ENCODE results near the gene LRRN4CL. TPM values are rescaled to one million over a fixed set of nuclear protein-coding genes. Genes with fewer than 3 reads are reported as not detected.
A peak's percentile ranks its signal among the peaks of the same experiment; 100 is the strongest.
"Not testable (repeated sequence)": the region's sequence is repeated elsewhere in the genome, so short reads cannot be mapped to it uniquely, and the experiment has no call there.

LRRN4CL gene
- total and polyA plus RNA-seq, 2 donors (not counting 1 experiment from before 2014, with no cell fraction given), result 7.9 to 31.5 TPM

DNA sequence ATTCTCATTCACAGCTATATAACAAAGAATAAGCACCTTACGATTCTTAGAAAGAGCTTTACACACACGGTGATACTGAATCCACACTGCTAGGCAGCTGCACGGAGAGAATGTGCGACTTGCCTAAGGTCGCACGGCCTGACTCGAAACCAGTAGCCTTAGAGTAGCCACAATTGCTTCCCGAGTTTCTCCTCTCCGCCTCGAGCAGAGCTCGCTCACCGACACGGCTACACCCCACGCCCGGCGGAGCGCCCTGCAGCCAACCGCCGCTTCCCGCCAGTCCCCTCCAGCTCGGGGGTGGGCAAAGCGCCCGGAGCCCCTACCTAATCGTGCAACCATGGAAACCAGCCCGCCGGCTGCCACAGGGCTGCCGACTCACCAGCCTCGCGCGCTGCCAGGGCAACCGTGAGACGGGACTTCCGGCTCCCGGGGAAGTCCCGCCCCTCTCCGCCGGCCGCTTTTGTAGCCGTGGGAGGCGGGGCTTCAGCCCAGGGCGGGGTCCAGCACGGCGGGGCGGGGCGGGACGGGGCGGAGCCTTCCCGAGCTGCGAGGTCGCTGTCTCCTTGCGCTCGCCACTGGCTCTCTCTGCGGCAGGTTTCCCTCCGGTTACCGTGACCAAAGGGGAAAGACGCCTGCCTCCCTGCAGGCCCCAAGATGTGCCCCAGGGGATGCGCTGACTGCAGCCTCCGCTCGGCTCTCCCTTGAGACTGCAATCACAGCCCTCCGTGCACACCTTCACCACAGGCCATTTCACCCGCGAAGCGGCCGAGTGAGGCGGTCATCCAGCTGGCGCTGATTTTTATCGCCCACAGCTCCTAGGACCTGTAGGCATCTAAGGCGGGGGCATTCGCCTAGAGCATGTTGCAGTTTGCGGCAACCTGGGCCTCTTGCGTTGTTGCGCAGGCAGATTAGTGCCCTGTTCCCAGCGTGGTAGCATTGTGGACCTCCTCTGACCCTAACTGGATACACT, 16.8 kb upstream of the LRRN4CL start:
- Histone ChIP-seq H3K4me1 (ENCODE audit: control insufficient read depth, extremely low read depth, insufficient read depth, low read length) (peaks cover 24% of the 10 kb centered on the region), H3K9ac (ENCODE audit: insufficient read depth, low read length) (peak overlapping the region; percentile 79), H2AFZ (ENCODE audit: low read length) (peak overlapping the region; percentile 82), H3K4me3 (replicated peaks in 1 of 4; ENCODE audit: control extremely low read depth in 1 of 4, insufficient read depth in 1 of 4, low read depth in 3 of 4, low read length in 4 of 4) (peak overlapping the region; percentile 72 to 82 (median 80)), H3K27me3 (ENCODE audit: control insufficient read depth, insufficient read depth, low read length) (no peaks in the 10 kb centered on the region), H3K4me2 (ENCODE audit: extremely low read depth, insufficient read depth, low read length) (peak overlapping the region; percentile 98), H3K79me2 (ENCODE audit: control insufficient read depth, insufficient read depth, low read length) (no peaks in the 10 kb centered on the region), H3K27ac (ENCODE audit: insufficient read depth, low read length) (peak overlapping the region; percentile 96), H3K36me3 (ENCODE audit: control insufficient read depth, insufficient read depth, low read length) (peaks cover 11% of the 10 kb centered on the region), H3K9me3 (ENCODE audit: control insufficient read depth, insufficient read depth, low read depth, low read length) (no peaks in the 10 kb centered on the region), H4K20me1 (ENCODE audit: control insufficient read depth, extremely low read depth, insufficient read depth, low read length) (no peaks in the 10 kb centered on the region)
- DNase-seq (ENCODE audit: low read depth in 2 of 2), result peak; percentile 92 to 94
- TF ChIP-seq EZH2 (IDR thresholded peaks at IDR 0.05; ENCODE audit: low read length, missing control alignments), result no peak
- TF ChIP-seq, protein P1, sequence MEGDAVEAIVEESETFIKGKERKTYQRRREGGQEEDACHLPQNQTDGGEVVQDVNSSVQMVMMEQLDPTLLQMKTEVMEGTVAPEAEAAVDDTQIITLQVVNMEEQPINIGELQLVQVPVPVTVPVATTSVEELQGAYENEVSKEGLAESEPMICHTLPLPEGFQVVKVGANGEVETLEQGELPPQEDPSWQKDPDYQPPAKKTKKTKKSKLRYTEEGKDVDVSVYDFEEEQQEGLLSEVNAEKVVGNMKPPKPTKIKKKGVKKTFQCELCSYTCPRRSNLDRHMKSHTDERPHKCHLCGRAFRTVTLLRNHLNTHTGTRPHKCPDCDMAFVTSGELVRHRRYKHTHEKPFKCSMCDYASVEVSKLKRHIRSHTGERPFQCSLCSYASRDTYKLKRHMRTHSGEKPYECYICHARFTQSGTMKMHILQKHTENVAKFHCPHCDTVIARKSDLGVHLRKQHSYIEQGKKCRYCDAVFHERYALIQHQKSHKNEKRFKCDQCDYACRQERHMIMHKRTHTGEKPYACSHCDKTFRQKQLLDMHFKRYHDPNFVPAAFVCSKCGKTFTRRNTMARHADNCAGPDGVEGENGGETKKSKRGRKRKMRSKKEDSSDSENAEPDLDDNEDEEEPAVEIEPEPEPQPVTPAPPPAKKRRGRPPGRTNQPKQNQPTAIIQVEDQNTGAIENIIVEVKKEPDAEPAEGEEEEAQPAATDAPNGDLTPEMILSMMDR (conservative IDR thresholded peaks at IDR 0.05 in 1 of 2, IDR thresholded peaks at IDR 0.05 in 1 of 2; ENCODE audit: low read depth in 1 of 2, low read length in 2 of 2), result no peak

DNA sequence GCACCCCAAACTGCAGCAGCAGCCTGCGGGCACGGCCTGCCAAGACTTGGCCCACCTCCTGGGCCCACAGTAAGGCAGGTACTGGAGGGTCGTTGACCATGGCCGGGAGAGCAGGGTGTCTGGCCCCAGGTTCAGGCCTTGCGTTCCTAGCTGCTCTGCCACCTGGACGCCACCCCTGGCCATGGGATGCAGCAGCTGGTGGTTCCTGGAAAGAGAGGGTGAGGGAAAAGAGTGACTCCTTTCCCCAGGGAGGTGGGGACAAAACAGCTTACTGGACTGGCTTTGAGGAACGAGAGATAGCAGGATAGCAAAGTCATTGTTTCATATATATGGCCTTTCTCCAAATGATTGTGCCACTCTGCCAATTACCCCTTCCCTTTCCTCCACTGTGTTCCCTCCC, 16.1 kb upstream of the LRRN4CL start:
- DNase-seq (ENCODE audit: low read depth in 2 of 2), result peak in 1 of 2 donors; percentile 20
- TF ChIP-seq, protein P1 (conservative IDR thresholded peaks at IDR 0.05 in 1 of 2, IDR thresholded peaks at IDR 0.05 in 1 of 2; ENCODE audit: low read depth in 1 of 2, low read length in 2 of 2), result no peak
- TF ChIP-seq EZH2 (IDR thresholded peaks at IDR 0.05; ENCODE audit: low read length, missing control alignments), result no peak
- peak overlapping the region; percentile 82 for H2AFZ ChIP-seq (ENCODE audit: low read length)

DNA sequence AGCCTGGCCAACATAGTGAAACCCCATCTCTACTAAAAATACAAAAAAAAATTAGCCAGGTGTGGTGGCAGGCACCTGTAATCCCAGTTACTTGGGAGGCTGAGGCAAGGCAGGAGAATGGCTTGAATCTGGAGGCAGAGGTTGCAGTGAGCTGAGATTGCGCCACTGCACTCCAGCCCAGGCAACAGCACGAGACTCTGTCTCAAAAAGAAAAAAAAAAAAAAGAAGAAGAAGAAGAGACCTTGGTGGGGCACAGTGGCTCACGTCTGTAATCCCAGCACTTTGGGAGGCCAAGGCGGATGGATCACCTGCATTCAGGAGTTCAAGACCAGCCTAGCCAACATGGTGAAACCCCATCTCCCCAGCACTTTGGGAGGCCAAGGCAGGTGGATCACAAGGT, 14.6 kb upstream of the LRRN4CL start:
- H3K4me1 ChIP-seq (ENCODE audit: control insufficient read depth, extremely low read depth, insufficient read depth, low read length), result peaks cover 19% of the 10 kb centered on the region
- H4K20me1 ChIP-seq (ENCODE audit: control insufficient read depth, extremely low read depth, insufficient read depth, low read length); H3K9ac ChIP-seq (ENCODE audit: insufficient read depth, low read length); H3K79me2 ChIP-seq (ENCODE audit: control insufficient read depth, insufficient read depth, low read length); H3K4me3 ChIP-seq (replicated peaks in 1 of 4; ENCODE audit: control extremely low read depth in 1 of 4, insufficient read depth in 1 of 4, low read depth in 3 of 4, low read length in 4 of 4); DNase-seq (ENCODE audit: low read depth in 2 of 2); H3K27me3 ChIP-seq (ENCODE audit: control insufficient read depth, insufficient read depth, low read length); H2AFZ ChIP-seq (ENCODE audit: low read length); H3K27ac ChIP-seq (ENCODE audit: insufficient read depth, low read length); H3K4me2 ChIP-seq (ENCODE audit: extremely low read depth, insufficient read depth, low read length); H3K36me3 ChIP-seq (ENCODE audit: control insufficient read depth, insufficient read depth, low read length); H3K9me3 ChIP-seq (ENCODE audit: control insufficient read depth, insufficient read depth, low read depth, low read length): not testable (repeated sequence)

More for the DNA sequence above, 16.1 kb upstream of the LRRN4CL start:
- peaks cover 23% of the 10 kb centered on the region for H3K4me1 ChIP-seq (ENCODE audit: control insufficient read depth, extremely low read depth, insufficient read depth, low read length)
- no peaks in the 10 kb centered on the region for H3K79me2 ChIP-seq (ENCODE audit: control insufficient read depth, insufficient read depth, low read length)
- no peaks in the 10 kb centered on the region for H3K9me3 ChIP-seq (ENCODE audit: control insufficient read depth, insufficient read depth, low read depth, low read length)
- H3K4me3 ChIP-seq (replicated peaks in 1 of 4; ENCODE audit: control extremely low read depth in 1 of 4, insufficient read depth in 1 of 4, low read depth in 3 of 4, low read length in 4 of 4), result peak overlapping the region; percentile 72 to 82 (median 80)
- no peaks in the 10 kb centered on the region for H3K27me3 ChIP-seq (ENCODE audit: control insufficient read depth, insufficient read depth, low read length)
- peak overlapping the region; percentile 79 for H3K9ac ChIP-seq (ENCODE audit: insufficient read depth, low read length)
- peaks cover 7% of the 10 kb centered on the region for H3K36me3 ChIP-seq (ENCODE audit: control insufficient read depth, insufficient read depth, low read length)
- H3K4me2 ChIP-seq (ENCODE audit: extremely low read depth, insufficient read depth, low read length), result peak overlapping the region; percentile 98
- no peaks in the 10 kb centered on the region for H4K20me1 ChIP-seq (ENCODE audit: control insufficient read depth, extremely low read depth, insufficient read depth, low read length)
- H3K27ac ChIP-seq (ENCODE audit: insufficient read depth, low read length), result peak overlapping the region; percentile 96
